Fibroblast of skin of abdomen (primary cell): ENCODE results near the gene NCKAP5.

Experiments
- DNase-seq: peaks from one replicate; pipeline ENCODE4 v3.0.0-alpha.2; 2013

The NCKAP5 gene

GRCh38 chr2:132646540-132647108, 921.6 kb downstream of the NCKAP5 start:
- DNase-seq: no peak

- DNase-seq: no peak
Measured at GRCh38 chr2:132645722-132646539, 922.3 kb downstream of the NCKAP5 start.

- DNase-seq: no peak
Measured at GRCh38 chr2:132645176-132645575, 923.1 kb downstream of the NCKAP5 start.

- DNase-seq: no peak
Measured at GRCh38 chr2:132642415-132642814, 925.8 kb downstream of the NCKAP5 start.

GRCh38 chr2:132641819-132642218, 926.4 kb downstream of the NCKAP5 start:
- no peak for DNase-seq

- no peak for DNase-seq
Measured at GRCh38 chr2:132640116-132640515, 928.1 kb downstream of the NCKAP5 start.

- DNase-seq: no peak
Measured at GRCh38 chr2:132638313-132639040, 929.8 kb downstream of the NCKAP5 start.

- DNase-seq: no peak
Measured at GRCh38 chr2:132636346-132636745, 931.9 kb downstream of the NCKAP5 start.

GRCh38 chr2:132633635-132634034, 934.6 kb downstream of the NCKAP5 start:
- DNase-seq: no peak

GRCh38 chr2:132632000-132632649, 936.1 kb downstream of the NCKAP5 start:
- no peak for DNase-seq

- no peak for DNase-seq
Measured at GRCh38 chr2:132627536-132627935, 940.7 kb downstream of the NCKAP5 start.

- DNase-seq: peak; percentile 69
Measured at GRCh38 chr2:132623096-132623839, 945.0 kb downstream of the NCKAP5 start.
